K562 (cell line): ENCODE data around the gene KRTAP1-4. TPM values are rescaled to one million over a fixed set of nuclear protein-coding genes. Genes with fewer than 3 reads are reported as not detected.
A peak's percentile ranks its signal among the peaks of the same experiment; 100 is the strongest.

Experiments
- CEBPB ChIP-seq: fragments of 450-650 bp; IDR thresholded peaks from 2 replicates; pipeline ENCODE4 v1.6.1; 2016; ENCODE audit warnings: missing genetic modification characterization, missing compliant biosample characterization
- GTF2A2 ChIP-seq: IDR thresholded peaks from 2 replicates; pipeline ENCODE4 v1.6.1; 2016; ENCODE audit warnings: mild to moderate bottlenecking, missing genetic modification characterization, missing compliant biosample characterization
- JUNB ChIP-seq: fragments of 450-650 bp; formaldehyde crosslinking; conservative IDR thresholded peaks from 2 replicates; pipeline ENCODE4 v1.4.0; 2020; ENCODE audit warnings: mild to moderate bottlenecking
- L3MBTL2 ChIP-seq: fragments of 450-650 bp; IDR thresholded peaks from 2 replicates; pipeline ENCODE4 v1.6.1; 2016; ENCODE audit warnings: mild to moderate bottlenecking, moderate library complexity
- MYNN ChIP-seq, 2 experiments: sonication (generic); formaldehyde crosslinking in 1 of 2; IDR thresholded peaks; 2 replicates each; pipeline versions ENCODE4 v1.5.0 to v1.6.1; 2016 to 2020; ENCODE audit warnings: antibody characterized with exemption in 1 of 2, missing genetic modification reagents in 1 of 2
- PHF8 ChIP-seq: fragments of 200-600 bp; sonication (generic); IDR thresholded peaks from 2 replicates; pipeline ENCODE4 v1.6.1; 2012; ENCODE audit warnings: mixed run types, mild to moderate bottlenecking, inconsistent platforms, low read length, moderate library complexity, borderline replicate concordance
- TGIF2 ChIP-seq: sonication (generic); formaldehyde crosslinking; IDR thresholded peaks from 2 replicates; pipeline ENCODE4 v1.8.1; 2022; ENCODE audit warnings: mild to moderate bottlenecking, missing genetic modification reagents, moderate library complexity
- polyA plus RNA-seq, 8 experiments: library from polyadenylated mRNA; depleted of rRNA in 4 of 8; stranded (reverse) in 5 of 8; unstranded in 3 of 8; fragments of >200 nt; fragmentation: Nextera tagmentation in 2 of 8; fragmentation: Illumina TruSeq in 1 of 8; extraction: Ambion mirVana in 2 of 8; extraction: Trizol in 1 of 8; gene quantifications; 2 replicates each; pipeline versions ENCODE4 v1.2.1 to v1.2.3, GENCODE V29; 2011 to 2014; ENCODE audit warnings: inconsistent platforms in 1 of 8, missing spikeins in 1 of 8
- total RNA-seq, 7 experiments: library from RNA; depleted of rRNA in 6 of 7; stranded (reverse); fragments of >200 nt in 6 of 7; fragmentation: Illumina TruSeq in 2 of 7; extraction: Trizol in 2 of 7; gene quantifications; 2 replicates each; pipeline versions ENCODE4 v1.2.1 to v1.2.3, GENCODE V29; 2011 to 2021; ENCODE audit warnings: low replicate concordance in 1 of 7
- TF ChIP-seq, protein P1 (sequence below): fragments of 250-450 bp; sonication (Bioruptor Pico); IDR thresholded peaks from 2 replicates; pipeline ENCODE4 v1.4.0; 2020
- TF ChIP-seq, protein P2 (sequence below): fragments of 450-650 bp; formaldehyde crosslinking; IDR thresholded peaks from 2 replicates; pipeline ENCODE4 v1.4.0; 2020; ENCODE audit warnings: mild to moderate bottlenecking, moderate library complexity
- TF ChIP-seq, protein P3 (sequence below): sonication (generic); formaldehyde crosslinking; IDR thresholded peaks from 2 replicates; pipeline ENCODE4 v1.4.0; 2020; ENCODE audit warnings: mild to moderate bottlenecking, missing genetic modification reagents
- TF ChIP-seq, protein P4 (sequence below): sonication (generic); formaldehyde crosslinking; IDR thresholded peaks from 2 replicates; pipeline ENCODE4 v1.8.0; 2022; ENCODE audit warnings: mild to moderate bottlenecking, missing genetic modification reagents
- TF ChIP-seq, protein P5 (sequence below): fragments of 450-650 bp; IDR thresholded peaks from 2 replicates; pipeline ENCODE4 v1.7.0; 2016; ENCODE audit warnings: borderline replicate concordance

The KRTAP1-4 gene
- total and polyA plus RNA-seq, 9 of the 15 experiments (the other 6 are each of a cell fraction or from before 2014, with no cell fraction given): not detected

DNA sequence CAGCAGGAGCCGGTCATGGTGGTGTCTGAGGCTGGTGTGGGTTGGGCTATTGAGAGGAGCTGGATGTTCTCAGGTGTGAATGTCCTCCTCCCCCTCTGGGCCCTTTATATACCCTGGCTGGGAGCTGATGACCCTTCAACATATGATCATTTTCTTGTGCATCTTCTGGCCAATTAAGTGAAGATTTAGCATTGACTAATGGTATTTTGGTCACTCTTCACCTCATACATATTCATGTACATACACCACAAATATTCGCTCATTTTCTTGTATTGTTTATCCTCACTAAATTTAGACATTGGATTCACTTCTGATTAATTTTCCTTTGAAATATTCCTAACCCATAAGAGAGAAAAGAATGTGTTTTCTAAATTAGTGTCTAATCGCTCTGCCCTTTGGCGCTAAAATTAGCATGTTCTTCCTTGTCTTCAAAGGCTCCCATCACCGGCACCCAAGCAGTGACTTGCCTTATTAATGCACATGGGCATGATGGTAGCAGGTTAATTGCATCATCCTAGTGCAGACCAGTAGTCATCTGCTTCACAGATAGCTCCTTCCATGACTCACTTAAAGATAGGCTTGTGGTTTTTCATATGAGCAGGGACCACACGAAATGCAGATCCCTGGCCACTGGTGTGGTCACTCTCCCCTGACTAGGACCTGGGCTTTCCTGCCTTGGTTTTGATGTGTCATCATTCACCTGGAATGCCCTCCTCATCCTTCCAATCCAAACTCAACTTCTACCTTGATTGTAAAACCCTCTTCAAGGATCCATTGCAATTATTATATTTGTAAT, 36.0 kb upstream of the KRTAP1-4 start, which contains the start of gene KRTAP2-4 (continued):
- TF ChIP-seq, protein P1, sequence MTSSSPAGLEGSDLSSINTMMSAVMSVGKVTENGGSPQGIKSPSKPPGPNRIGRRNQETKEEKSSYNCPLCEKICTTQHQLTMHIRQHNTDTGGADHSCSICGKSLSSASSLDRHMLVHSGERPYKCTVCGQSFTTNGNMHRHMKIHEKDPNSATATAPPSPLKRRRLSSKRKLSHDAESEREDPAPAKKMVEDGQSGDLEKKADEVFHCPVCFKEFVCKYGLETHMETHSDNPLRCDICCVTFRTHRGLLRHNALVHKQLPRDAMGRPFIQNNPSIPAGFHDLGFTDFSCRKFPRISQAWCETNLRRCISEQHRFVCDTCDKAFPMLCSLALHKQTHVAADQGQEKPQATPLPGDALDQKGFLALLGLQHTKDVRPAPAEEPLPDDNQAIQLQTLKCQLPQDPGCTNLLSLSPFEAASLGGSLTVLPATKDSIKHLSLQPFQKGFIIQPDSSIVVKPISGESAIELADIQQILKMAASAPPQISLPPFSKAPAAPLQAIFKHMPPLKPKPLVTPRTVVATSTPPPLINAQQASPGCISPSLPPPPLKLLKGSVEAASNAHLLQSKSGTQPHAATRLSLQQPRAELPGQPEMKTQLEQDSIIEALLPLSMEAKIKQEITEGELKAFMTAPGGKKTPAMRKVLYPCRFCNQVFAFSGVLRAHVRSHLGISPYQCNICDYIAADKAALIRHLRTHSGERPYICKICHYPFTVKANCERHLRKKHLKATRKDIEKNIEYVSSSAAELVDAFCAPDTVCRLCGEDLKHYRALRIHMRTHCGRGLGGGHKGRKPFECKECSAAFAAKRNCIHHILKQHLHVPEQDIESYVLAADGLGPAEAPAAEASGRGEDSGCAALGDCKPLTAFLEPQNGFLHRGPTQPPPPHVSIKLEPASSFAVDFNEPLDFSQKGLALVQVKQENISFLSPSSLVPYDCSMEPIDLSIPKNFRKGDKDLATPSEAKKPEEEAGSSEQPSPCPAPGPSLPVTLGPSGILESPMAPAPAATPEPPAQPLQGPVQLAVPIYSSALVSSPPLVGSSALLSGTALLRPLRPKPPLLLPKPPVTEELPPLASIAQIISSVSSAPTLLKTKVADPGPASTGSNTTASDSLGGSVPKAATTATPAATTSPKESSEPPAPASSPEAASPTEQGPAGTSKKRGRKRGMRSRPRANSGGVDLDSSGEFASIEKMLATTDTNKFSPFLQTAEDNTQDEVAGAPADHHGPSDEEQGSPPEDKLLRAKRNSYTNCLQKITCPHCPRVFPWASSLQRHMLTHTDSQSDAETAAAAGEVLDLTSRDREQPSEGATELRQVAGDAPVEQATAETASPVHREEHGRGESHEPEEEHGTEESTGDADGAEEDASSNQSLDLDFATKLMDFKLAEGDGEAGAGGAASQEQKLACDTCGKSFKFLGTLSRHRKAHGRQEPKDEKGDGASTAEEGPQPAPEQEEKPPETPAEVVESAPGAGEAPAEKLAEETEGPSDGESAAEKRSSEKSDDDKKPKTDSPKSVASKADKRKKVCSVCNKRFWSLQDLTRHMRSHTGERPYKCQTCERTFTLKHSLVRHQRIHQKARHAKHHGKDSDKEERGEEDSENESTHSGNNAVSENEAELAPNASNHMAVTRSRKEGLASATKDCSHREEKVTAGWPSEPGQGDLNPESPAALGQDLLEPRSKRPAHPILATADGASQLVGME (CRISPR knock-in tag): peak; percentile 91
- TF ChIP-seq, protein P2, sequence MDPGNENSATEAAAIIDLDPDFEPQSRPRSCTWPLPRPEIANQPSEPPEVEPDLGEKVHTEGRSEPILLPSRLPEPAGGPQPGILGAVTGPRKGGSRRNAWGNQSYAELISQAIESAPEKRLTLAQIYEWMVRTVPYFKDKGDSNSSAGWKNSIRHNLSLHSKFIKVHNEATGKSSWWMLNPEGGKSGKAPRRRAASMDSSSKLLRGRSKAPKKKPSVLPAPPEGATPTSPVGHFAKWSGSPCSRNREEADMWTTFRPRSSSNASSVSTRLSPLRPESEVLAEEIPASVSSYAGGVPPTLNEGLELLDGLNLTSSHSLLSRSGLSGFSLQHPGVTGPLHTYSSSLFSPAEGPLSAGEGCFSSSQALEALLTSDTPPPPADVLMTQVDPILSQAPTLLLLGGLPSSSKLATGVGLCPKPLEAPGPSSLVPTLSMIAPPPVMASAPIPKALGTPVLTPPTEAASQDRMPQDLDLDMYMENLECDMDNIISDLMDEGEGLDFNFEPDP (CRISPR knock-in tag): no peak
- TF ChIP-seq, protein P3, sequence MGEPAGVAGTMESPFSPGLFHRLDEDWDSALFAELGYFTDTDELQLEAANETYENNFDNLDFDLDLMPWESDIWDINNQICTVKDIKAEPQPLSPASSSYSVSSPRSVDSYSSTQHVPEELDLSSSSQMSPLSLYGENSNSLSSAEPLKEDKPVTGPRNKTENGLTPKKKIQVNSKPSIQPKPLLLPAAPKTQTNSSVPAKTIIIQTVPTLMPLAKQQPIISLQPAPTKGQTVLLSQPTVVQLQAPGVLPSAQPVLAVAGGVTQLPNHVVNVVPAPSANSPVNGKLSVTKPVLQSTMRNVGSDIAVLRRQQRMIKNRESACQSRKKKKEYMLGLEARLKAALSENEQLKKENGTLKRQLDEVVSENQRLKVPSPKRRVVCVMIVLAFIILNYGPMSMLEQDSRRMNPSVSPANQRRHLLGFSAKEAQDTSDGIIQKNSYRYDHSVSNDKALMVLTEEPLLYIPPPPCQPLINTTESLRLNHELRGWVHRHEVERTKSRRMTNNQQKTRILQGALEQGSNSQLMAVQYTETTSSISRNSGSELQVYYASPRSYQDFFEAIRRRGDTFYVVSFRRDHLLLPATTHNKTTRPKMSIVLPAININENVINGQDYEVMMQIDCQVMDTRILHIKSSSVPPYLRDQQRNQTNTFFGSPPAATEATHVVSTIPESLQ (CRISPR knock-in tag): no peak
- peak; percentile 91 for TF ChIP-seq CEBPB (tag)
- TF ChIP-seq TGIF2 (CRISPR knock-in tag): no peak
- peak; percentile 45; the same call in 1 of the 2 replicates for TF ChIP-seq MYNN (IDR thresholded peaks at IDR 0.05)
- TF ChIP-seq MYNN (CRISPR knock-in tag; IDR thresholded peaks at IDR 0.05): no peak
- TF ChIP-seq JUNB (CRISPR knock-in tag): peak; percentile 89
- TF ChIP-seq, protein P4, sequence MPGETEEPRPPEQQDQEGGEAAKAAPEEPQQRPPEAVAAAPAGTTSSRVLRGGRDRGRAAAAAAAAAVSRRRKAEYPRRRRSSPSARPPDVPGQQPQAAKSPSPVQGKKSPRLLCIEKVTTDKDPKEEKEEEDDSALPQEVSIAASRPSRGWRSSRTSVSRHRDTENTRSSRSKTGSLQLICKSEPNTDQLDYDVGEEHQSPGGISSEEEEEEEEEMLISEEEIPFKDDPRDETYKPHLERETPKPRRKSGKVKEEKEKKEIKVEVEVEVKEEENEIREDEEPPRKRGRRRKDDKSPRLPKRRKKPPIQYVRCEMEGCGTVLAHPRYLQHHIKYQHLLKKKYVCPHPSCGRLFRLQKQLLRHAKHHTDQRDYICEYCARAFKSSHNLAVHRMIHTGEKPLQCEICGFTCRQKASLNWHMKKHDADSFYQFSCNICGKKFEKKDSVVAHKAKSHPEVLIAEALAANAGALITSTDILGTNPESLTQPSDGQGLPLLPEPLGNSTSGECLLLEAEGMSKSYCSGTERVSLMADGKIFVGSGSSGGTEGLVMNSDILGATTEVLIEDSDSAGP: no peak
- TF ChIP-seq PHF8: no peak
- peak; percentile 99 for TF ChIP-seq L3MBTL2
- TF ChIP-seq, protein P5, sequence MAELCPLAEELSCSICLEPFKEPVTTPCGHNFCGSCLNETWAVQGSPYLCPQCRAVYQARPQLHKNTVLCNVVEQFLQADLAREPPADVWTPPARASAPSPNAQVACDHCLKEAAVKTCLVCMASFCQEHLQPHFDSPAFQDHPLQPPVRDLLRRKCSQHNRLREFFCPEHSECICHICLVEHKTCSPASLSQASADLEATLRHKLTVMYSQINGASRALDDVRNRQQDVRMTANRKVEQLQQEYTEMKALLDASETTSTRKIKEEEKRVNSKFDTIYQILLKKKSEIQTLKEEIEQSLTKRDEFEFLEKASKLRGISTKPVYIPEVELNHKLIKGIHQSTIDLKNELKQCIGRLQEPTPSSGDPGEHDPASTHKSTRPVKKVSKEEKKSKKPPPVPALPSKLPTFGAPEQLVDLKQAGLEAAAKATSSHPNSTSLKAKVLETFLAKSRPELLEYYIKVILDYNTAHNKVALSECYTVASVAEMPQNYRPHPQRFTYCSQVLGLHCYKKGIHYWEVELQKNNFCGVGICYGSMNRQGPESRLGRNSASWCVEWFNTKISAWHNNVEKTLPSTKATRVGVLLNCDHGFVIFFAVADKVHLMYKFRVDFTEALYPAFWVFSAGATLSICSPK: no peak
- TF ChIP-seq GTF2A2 (tag): no peak
